Head of caudate nucleus (tissue), 42 donors: ENCODE data around the gene MFN2.
A peak's percentile ranks its signal among the peaks of the same experiment; 100 is the strongest.
"Not testable (repeated sequence)": the region's sequence is repeated elsewhere in the genome, so short reads cannot be mapped to it uniquely, and the experiment has no call there.

ENCODE experiments used
- DNase-seq, 42 donors: peaks; one replicate each; pipeline versions ENCODE4 v3.0.0 to v3.0.0-alpha.2; 2020 to 2021; ENCODE audit warnings: mixed read lengths in 7 of 42
- intact Hi-C: fragments of 100-400 bp; cut with DNase I; formaldehyde crosslinking; loops from one replicate; pipeline ENCODE4 v1.15.0; 2022

The MFN2 gene

DNA sequence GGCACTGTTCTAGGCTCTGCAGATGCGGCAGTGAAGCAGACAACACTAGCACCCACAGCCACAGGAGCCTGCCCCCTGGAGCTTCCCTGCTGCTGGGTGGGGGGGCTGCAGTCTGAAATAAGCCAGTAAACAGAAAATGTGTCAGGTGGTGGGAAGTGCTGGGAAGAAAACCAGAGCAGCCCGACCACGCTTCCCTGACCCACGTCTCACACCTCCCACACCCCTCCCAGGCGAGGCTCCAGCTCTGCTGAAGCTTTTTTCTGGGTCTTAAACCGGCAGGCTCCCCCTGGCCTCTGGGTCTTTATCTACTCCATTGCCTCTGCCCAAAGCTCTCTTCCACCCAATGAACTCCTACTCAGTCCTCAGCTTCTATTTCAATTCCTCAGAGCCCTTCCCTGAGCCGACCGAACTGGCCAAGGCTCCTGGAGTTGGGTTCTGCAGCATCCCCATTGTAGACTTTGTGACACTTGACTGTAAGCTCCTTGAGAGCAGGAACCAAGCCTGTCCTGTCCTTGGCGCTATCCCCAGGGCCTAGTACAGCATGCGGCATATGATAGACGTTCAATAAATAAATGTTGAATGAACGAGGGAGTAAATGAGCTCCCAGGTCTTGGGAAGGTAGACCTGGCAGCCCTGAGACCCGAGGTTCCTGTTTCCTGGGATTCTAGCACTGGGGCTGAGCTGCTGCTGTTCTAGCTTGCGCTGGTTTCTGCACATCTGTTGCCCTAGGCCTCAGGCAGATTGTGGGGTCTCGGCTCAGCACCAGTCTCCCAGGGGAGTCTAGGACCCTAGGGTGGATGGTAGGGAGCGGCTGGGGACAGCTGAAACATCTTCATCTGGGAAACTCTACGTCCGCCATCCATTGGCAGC lies 57.5 kb downstream of the MFN2 start:
- no peak for DNase-seq
- intact Hi-C loops = no loop called here

- intact Hi-C loops = no loop called here
- DNase-seq = peak in 41 of 42 donors; percentile 32 to 90 (median 68)
Measured at GRCh38 chr1:12038356-12039163, 58.3 kb downstream of the MFN2 start.

- intact Hi-C loops = no loop called here
- DNase-seq = no peak
Measured at GRCh38 chr1:12039164-12039525, 58.9 kb downstream of the MFN2 start.

GRCh38 chr1:12039824-12040456 lies 59.7 kb downstream of the MFN2 start:
- intact Hi-C loops = not testable (repeated sequence)
- DNase-seq = peak in 22 of 42 donors; percentile 20 to 69 (median 44)

GRCh38 chr1:12040457-12041051 lies 60.3 kb downstream of the MFN2 start:
- intact Hi-C loops = no loop called here
- no peak for DNase-seq

- intact Hi-C loops, DNase-seq: not testable (repeated sequence)
Measured at GRCh38 chr1:12044187-12044877, 64.1 kb downstream of the MFN2 start.

GRCh38 chr1:12046749-12047119 lies 66.5 kb downstream of the MFN2 start:
- intact Hi-C loops = no loop called here
- DNase-seq = no peak

DNA sequence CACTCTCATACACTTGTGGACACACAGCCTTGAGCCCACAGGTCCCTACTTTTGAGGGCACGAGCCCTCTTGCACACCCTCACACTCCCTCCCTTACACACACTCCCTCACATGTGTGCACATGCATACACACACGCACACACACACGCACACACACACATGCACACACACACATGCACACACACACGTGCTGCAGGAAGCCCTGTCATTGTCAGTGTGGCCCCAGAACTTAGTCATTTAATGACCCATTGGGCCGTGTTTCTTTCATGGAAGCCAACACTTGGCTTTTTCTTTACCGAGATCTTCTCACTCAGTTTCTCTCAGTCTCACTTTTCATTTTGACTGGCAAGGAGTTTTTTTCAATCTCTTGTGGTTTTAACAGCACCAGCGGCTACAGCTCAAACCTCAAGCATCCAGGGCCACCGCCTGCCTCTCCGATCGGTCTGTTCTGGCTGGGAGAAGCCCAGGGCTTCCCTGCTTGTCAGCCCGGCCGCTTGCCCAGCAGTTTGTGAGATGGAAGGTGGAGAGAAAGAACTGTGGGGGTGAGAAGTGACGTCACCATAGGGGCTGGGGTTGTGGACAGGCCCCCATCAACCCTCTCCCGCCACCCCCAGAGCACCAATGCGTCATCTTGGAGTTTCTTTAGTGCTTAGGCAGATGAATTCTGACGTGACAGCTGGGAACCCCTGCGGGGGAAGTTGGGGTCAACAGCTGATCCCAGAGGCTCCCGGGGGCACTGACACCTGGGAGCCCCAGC lies 67.1 kb downstream of the MFN2 start:
- intact Hi-C loops = no loop called here

DNA sequence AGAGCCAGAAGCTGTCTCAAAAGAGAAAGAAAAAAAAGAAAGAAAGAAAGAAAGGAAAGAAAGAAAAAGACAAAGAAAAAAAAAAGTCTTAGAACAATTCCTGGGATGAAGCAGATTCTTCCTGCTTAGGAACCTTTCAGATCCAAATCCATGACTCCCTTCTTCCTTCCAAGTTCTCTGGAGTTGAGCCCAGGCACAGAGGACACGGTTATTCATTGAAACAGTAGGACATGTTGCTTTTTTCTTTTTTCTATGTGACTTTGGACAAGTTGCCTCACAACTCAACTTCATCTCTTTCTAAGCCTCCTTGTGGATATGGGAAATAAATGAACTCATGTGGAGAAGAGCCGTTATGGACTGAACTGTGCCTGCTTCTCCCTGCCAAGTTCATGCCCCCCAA lies 68.1 kb downstream of the MFN2 start:
- intact Hi-C loops = no loop called here
- peak in 1 of 42 donors; percentile 22 for DNase-seq

More for the DNA sequence above, 67.1 kb downstream of the MFN2 start:
- DNase-seq = no peak

- intact Hi-C loops = no loop called here
- DNase-seq = no peak
Measured at GRCh38 chr1:12049616-12050015, 69.4 kb downstream of the MFN2 start.

DNA sequence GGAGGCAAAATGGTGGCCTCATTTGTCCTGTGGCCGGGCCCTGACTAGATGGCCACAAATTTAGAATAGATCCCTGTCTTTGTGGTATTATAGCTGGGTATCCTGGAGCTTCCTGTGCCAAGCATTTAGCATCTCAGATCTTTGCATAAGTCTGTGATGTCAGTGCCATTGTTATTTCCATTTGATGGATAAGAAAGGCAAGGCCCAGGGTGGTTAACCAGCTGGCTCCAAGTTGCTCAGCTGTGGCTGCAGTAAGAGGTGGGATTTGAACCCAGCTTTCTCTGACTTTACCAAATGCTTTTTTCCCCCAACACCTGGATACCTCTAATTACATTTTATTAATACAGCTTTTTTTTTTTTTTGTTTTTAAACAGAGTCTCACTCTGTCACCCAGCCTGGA lies 71.1 kb downstream of the MFN2 start:
- intact Hi-C loops = no loop called here
- no peak for DNase-seq

DNA sequence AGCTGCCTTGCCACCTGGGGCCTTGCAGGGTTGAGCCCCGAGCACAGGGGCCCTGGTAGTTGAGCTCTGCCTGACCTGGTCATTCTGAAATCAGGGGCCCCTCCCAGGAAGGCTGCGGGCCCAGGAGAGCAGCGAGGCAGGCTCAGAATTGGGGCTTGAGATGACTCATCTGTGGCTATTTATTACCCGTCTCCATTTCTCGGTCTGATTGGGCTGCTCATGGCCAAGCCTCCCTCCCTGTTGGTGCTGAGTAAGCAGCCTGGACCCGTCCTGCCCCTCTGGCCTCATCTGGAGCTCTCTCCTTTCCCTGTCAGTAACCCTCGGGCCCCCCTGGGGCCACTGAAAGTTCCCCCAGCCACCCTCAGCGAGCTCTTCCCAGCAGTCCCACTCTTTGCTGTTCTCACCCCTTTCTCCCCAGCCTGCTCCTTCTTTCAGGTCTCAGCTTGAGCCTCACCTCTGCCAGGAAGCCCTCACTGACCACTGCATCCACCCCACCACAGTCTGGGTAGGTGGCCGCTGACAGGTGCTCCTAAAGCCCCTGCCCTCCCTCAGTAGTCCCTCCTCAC lies 71.8 kb downstream of the MFN2 start:
- intact Hi-C loops = no loop called here
- DNase-seq = peak in 6 of 42 donors; percentile 8 to 52 (median 20)

DNA sequence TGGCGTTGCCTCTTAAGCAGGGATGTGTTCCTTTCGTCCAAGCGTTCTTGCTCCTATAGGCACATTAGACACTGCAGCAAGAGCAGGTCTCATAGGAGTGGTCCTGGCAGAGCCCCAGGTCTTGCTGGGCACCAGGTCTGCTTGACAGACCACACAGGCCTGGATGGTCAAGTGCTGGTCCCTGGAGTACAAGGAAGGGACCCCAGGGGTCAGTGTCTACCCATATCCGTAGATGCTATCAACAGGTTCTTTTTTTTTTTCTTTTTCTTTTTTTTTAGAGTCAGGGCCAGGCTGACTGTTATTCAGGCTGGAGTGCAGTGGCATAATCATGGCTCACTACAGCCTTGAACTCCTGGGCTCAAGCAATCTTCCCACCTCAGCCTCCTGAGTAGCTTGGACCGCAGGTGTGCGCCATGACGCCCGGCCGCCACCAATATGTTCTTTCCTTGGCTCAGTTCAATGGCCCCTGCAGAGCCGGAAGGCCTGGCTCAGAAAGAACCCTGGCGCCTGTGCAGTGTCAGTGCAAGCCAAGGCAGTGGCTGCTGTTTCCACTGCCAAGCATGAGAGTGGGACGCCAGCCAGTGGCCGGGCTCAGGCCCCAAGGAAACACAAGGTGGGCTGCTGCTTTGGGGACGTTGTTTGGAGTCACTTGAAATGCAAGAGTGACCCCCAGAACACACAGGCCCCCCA lies 72.9 kb downstream of the MFN2 start:
- DNase-seq = peak in 34 of 42 donors; percentile 9 to 70 (median 41)
- intact Hi-C loops = no loop called here

- intact Hi-C loops = no loop called here
- no peak for DNase-seq
Measured at GRCh38 chr1:12053752-12054548, 73.7 kb downstream of the MFN2 start.

- DNase-seq = no peak
- intact Hi-C loops = no loop called here
Measured at GRCh38 chr1:12055259-12055658, 75.0 kb downstream of the MFN2 start.

GRCh38 chr1:12056331-12056841 lies 76.1 kb downstream of the MFN2 start:
- no peak for DNase-seq
- intact Hi-C loops = no loop called here
